SH-SY5Y (cell line): Measurements from ENCODE around the gene YWHAQ.

Experiments
- GATA2 ChIP-seq: IDR thresholded peaks from 2 replicates; pipeline ENCODE4 v1.6.1; 2011; ENCODE audit warnings: mild to moderate bottlenecking, low read depth, low read length
- GATA3 ChIP-seq: IDR thresholded peaks from 2 replicates; pipeline ENCODE4 v1.6.1; 2011; ENCODE audit warnings: low read depth, mild to moderate bottlenecking, low read length, moderate library complexity

DNA sequence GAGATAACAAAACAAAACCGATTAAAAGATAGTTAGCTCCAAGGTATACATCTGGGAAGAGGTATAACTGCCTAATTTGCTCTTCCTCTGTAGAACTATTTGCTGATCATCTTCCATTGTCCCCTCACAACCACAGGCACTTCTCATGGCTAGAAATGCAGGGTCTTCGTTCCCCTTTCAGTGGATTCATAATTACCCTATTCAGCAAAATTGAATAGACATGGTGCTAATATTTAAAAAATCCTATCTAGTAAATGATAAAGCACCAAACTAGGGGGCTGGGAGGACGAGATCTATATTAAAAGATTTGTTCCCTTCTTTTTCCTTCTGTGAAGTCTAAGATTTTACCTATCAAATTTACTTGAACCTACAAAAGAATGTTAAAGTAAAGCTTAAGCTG is 44.3 kb downstream of the YWHAQ start:
- no peak for TF ChIP-seq GATA3
- TF ChIP-seq GATA2 = no peak
